NCI-H128 (cell line): Measurements from ENCODE around the gene IGF2.

Source experiments
- DNase-seq: peaks from one replicate; lab custom pipeline; 2025; ENCODE audit not compliant: unreplicated experiment; lab: John Stamatoyannopoulos, UW

Gene IGF2

GRCh38 chr11:2104524-2105440 lies 34.4 kb downstream of the IGF2 start:
- no peak for DNase-seq

GRCh38 chr11:2103668-2104523 lies 35.3 kb downstream of the IGF2 start:
- no peak for DNase-seq

- no peak for DNase-seq
Measured at GRCh38 chr11:2102883-2103213, 36.3 kb downstream of the IGF2 start.

- DNase-seq, result no peak
Measured at GRCh38 chr11:2102132-2102882, 36.9 kb downstream of the IGF2 start.

GRCh38 chr11:2101171-2101675 lies 38.0 kb downstream of the IGF2 start:
- DNase-seq, result no peak

- DNase-seq, result no peak
Measured at GRCh38 chr11:2100361-2101170, 38.6 kb downstream of the IGF2 start.

- no peak for DNase-seq
Measured at GRCh38 chr11:2099516-2100349, 39.5 kb downstream of the IGF2 start.

GRCh38 chr11:2098691-2099515 lies 40.3 kb downstream of the IGF2 start:
- DNase-seq, result no peak

GRCh38 chr11:2097998-2098690 lies 41.0 kb downstream of the IGF2 start:
- no peak for DNase-seq

- DNase-seq, result no peak
Measured at GRCh38 chr11:2097356-2097997, 41.7 kb downstream of the IGF2 start.

GRCh38 chr11:2096919-2097301 lies 42.3 kb downstream of the IGF2 start:
- DNase-seq, result no peak

- DNase-seq, result no peak
Measured at GRCh38 chr11:2096011-2096918, 42.9 kb downstream of the IGF2 start.

GRCh38 chr11:2095542-2095941 lies 43.6 kb downstream of the IGF2 start:
- DNase-seq, result no peak

- DNase-seq, result no peak
Measured at GRCh38 chr11:2095198-2095520, 44.0 kb downstream of the IGF2 start.

GRCh38 chr11:2094354-2095197 lies 44.6 kb downstream of the IGF2 start:
- DNase-seq, result no peak
